Lung (tissue), 12 donors: ENCODE data around the gene TREM2. TPM values are rescaled to one million over a fixed set of nuclear protein-coding genes. Genes with fewer than 3 reads are reported as not detected.

Experiments used
- ATAC-seq: fragments of 200-7000 bp; cut with Tn5 transposase; one replicate; pipeline ENCODE4 v1.9.1; 2020; ENCODE audit warnings: moderate number of reproducible peaks; ENCODE audit not compliant: insufficient read depth, low FRiP score
- DNase-seq, 3 donors: peaks; one replicate each; pipeline ENCODE4 v3.0.0-alpha.2; 2013 to 2017
- H3K27ac ChIP-seq, 2 donors: one replicate each; pipeline ENCODE4 v1.5.1; 2013; ENCODE audit warnings: mild to moderate bottlenecking in 2 of 2, moderate library complexity in 2 of 2, control low read depth in 1 of 2, inconsistent platforms in 1 of 2, low read depth in 1 of 2, low read length in 1 of 2
- H3K27me3 ChIP-seq, 3 donors: one replicate each; pipeline ENCODE4 v1.5.1; 2013; ENCODE audit warnings: low read length in 2 of 3; ENCODE audit not compliant: control insufficient read depth in 3 of 3, insufficient read depth in 3 of 3
- H3K36me3 ChIP-seq, 4 donors: one replicate each; pipeline ENCODE4 v1.5.1; 2013; ENCODE audit warnings: low read length in 4 of 4, mild to moderate bottlenecking in 1 of 4, moderate library complexity in 1 of 4; ENCODE audit not compliant: control insufficient read depth in 4 of 4, insufficient read depth in 4 of 4
- H3K4me1 ChIP-seq, 5 donors: one replicate each; pipeline ENCODE4 v1.5.1; 2013; ENCODE audit warnings: low read length in 5 of 5, mild to moderate bottlenecking in 2 of 5, moderate library complexity in 1 of 5; ENCODE audit not compliant: control insufficient read depth in 5 of 5, insufficient read depth in 5 of 5
- H3K4me3 ChIP-seq: one replicate; pipeline ENCODE4 v1.5.1; 2013; ENCODE audit warnings: mild to moderate bottlenecking, control low read depth, moderate library complexity
- H3K9ac ChIP-seq, 2 donors: one replicate each; pipeline ENCODE4 v1.5.1; 2013; ENCODE audit warnings: low read length in 2 of 2, control low read depth in 1 of 2; ENCODE audit not compliant: insufficient read depth in 1 of 2
- H3K9me3 ChIP-seq, 4 donors: one replicate each; pipeline ENCODE4 v1.5.1; 2013; ENCODE audit warnings: low read length in 3 of 4, mild to moderate bottlenecking in 1 of 4, moderate library complexity in 1 of 4; ENCODE audit not compliant: control insufficient read depth in 4 of 4, insufficient read depth in 3 of 4
- CTCF ChIP-seq: IDR thresholded peaks from 2 replicates; pipeline ENCODE4 v1.5.1; 2012; ENCODE audit warnings: mild to moderate bottlenecking; ENCODE audit errors: control extremely low read depth, extremely low read depth
- WGBS, 2 donors: extraction: QIAGEN DNeasy Blood & Tissue Kit; methylation state at CpG; one replicate each; pipeline ENCODE4 v1.1.7; 2013; 5-methylcytosine and 5-hydroxymethylcytosine counted together
- polyA plus RNA-seq, 2 donors: library from polyadenylated mRNA; stranded (reverse); fragments of 200-250 nt; gene quantifications; one replicate each; pipeline ENCODE4 v1.2.1, GENCODE V29; 2013
- total RNA-seq, 2 donors: library from RNA; depleted of rRNA in 1 of 2; stranded (reverse); fragments of >200 nt in 1 of 2; gene quantifications; one replicate each; pipeline ENCODE4 v1.2.1, GENCODE V29; 2014 to 2021
- donor health status: control.
- donor health status: control.
- donor health status: Bipolar disorder and iron deficiency.
- donor health status: healthy.
- donor health status: DM: yes; HTN: yes; CAD: no.

The TREM2 gene
- total and polyA plus RNA-seq, 4 donors, result 1.6 to 48.0 (median 9.1) TPM

- no peaks in the 10 kb centered on the region for H3K36me3 ChIP-seq
- no peaks in the 10 kb centered on the region for H3K4me1 ChIP-seq
- peaks cover 0 to 2% (median 0%) of the 10 kb centered on the region in 4 donors for H3K9me3 ChIP-seq
- DNase-seq (no peak), ATAC-seq (no peak)
- H3K27me3 ChIP-seq, result peaks cover 0 to 25% (median 2%) of the 10 kb centered on the region in 3 donors
- no peak overlapping the region for H3K27ac ChIP-seq
- no peak for TF ChIP-seq CTCF
- no peak overlapping the region for H3K4me3 ChIP-seq
- WGBS, 2 donors, result 89 to 92% methylated on average over 12 of the region's 12 CpGs
- H3K9ac ChIP-seq, result no peak overlapping the region
These were observed 13.3 kb upstream of the TREM2 start for GRCh38 chr6:41176189-41176588.

DNA sequence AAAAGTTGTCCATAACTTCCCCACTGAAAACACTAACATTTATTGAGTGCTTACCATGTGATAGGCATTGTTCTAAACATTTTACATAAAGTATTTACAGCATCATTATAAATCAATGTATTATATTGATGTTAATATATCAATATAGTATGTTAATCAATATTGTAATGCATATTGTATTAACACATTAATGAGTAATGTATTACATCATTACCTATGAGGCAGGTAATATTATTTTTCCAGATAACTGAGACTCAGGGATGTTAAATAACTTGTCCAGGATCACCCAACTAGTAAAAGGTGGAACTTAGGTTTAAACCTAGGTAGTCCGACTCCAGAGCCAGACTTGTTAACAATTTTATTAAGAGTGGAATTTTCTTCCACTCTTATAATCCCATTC, 12.2 kb upstream of the TREM2 start:
- TF ChIP-seq CTCF, result no peak
- ATAC-seq (no peak), DNase-seq (no peak)
- Histone ChIP-seq H3K27me3 (peaks cover 0 to 27% (median 2%) of the 10 kb centered on the region in 3 donors), H3K27ac (no peak overlapping the region), H3K9me3 (no peaks in the 10 kb centered on the region), H3K4me3 (no peak overlapping the region), H3K9ac (no peak overlapping the region), H3K4me1 (no peaks in the 10 kb centered on the region), H3K36me3 (no peaks in the 10 kb centered on the region)
- WGBS, 2 donors, result 96% methylated on average over 1 of the region's 1 CpG

DNA sequence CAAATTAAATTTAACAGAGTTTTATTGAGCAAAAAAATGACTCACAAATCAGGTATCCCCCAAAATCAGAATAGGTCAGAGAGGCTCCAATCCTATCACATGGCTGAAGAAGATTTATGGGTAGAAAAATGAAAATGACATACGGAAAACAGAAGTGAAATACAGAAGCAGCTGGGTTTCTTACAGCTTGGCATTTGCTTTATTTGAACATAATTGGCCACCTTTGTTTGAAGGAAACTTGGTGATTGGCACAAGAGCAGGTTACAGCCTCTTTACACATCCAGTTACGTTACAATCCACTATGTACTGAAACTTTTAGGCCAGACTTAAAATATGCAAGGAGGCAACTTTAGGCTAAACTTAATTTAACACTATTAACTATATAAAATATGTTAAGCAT, 11.7 kb upstream of the TREM2 start:
- TF ChIP-seq CTCF, result no peak
- no peaks in the 10 kb centered on the region for H3K9me3 ChIP-seq

GRCh38 chr6:41171908-41172307, 9.0 kb upstream of the TREM2 start:
- Histone ChIP-seq H3K27ac (no peak overlapping the region), H3K4me3 (no peak overlapping the region), H3K9me3 (peaks cover 0 to 3% (median 0%) of the 10 kb centered on the region in 4 donors), H3K9ac (no peak overlapping the region), H3K27me3 (peaks cover 0 to 17% (median 0%) of the 10 kb centered on the region in 3 donors), H3K36me3 (no peaks in the 10 kb centered on the region), H3K4me1 (no peaks in the 10 kb centered on the region)
- WGBS, 2 donors, result 37 to 61% methylated on average over 3 of the region's 3 CpGs
- TF ChIP-seq CTCF, result no peak
- ATAC-seq (no peak), DNase-seq (no peak)

More for the DNA sequence above, 11.7 kb upstream of the TREM2 start:
- DNase-seq, result no peak
- Histone ChIP-seq H3K9ac (no peak overlapping the region), H3K4me3 (no peak overlapping the region), H3K27me3 (peaks cover 0 to 27% (median 0%) of the 10 kb centered on the region in 3 donors), H3K36me3 (no peaks in the 10 kb centered on the region), H3K27ac (no peak overlapping the region), H3K4me1 (no peaks in the 10 kb centered on the region)
- WGBS, 2 donors, result 55 to 59% methylated on average over 2 of the region's 2 CpGs
- ATAC-seq, result no peak
